RWPE1 (cell line): Measurements from ENCODE around the gene AK1.
"Not testable (repeated sequence)": the region's sequence is repeated elsewhere in the genome, so short reads cannot be mapped to it uniquely, and the experiment has no call there.

ENCODE experiments used
- CTCF ChIA-PET: fragments of 350-600 bp; sonication (Branson Sonifier 250); formaldehyde crosslinking; extraction: SDS; loops from one replicate; lab custom pipeline; 2021; lab: Yijun Ruan, JAX
- POLR2A ChIA-PET: fragments of 400-600 bp; formaldehyde crosslinking; extraction: SDS; loops from one replicate; lab custom pipeline; 2020; ENCODE audit warnings: antibody characterized with exemption; ENCODE audit not compliant: low non-redundant PET; lab: Yijun Ruan, JAX
- DNase-seq: peaks from one replicate; pipeline ENCODE4 v3.0.0; 2012; ENCODE audit warnings: low spot score
- H3K27ac ChIP-seq: fragments of 450-650 bp; 2 replicates; pipeline ENCODE4 v1.5.1; 2017
- TF ChIP-seq, protein P1 (sequence below): fragments of 450-650 bp; conservative IDR thresholded peaks from 2 replicates; pipeline ENCODE4 v1.5.1; 2017; ENCODE audit warnings: low read depth, mild to moderate bottlenecking

The AK1 gene

DNA sequence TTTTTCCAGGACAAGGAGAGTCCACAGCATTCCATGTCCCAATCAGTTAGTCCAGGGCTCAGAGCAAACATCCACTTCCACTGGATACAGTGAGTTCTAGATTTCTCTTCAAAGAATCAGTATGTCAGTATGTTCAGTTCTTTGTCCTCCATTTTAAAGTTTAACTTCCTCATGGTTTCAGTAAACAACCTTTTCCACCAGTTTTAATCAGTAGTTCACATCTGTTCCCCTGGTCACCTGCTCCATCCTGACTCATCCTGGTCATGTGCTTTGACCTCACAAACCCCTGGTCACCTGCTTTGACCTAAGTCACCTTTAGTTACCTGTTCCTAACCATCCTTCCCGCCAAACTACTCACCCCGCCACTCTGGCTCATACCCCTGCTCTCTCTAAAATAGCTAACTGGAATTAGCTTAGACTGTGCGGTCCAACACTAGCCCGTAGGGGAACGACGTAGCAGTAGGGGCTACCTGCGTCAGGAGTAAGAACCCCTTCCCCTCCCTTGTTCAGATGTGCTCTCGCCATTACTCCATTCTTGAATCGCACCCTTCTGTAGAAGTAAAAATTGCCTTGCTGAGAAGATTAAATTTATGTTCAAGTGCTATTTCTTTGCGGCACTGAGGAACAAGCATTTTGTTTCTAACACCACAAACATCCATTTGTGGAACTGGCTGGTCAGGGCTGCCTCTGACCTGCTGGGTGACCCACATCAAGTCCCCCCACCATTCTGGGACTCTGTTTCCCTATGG, 28.5 kb downstream of the AK1 start:
- POLR2A ChIA-PET, result no interaction called here
- DNase-seq, result no peak
- CTCF ChIA-PET, result no interaction called here
- TF ChIP-seq, protein P1, sequence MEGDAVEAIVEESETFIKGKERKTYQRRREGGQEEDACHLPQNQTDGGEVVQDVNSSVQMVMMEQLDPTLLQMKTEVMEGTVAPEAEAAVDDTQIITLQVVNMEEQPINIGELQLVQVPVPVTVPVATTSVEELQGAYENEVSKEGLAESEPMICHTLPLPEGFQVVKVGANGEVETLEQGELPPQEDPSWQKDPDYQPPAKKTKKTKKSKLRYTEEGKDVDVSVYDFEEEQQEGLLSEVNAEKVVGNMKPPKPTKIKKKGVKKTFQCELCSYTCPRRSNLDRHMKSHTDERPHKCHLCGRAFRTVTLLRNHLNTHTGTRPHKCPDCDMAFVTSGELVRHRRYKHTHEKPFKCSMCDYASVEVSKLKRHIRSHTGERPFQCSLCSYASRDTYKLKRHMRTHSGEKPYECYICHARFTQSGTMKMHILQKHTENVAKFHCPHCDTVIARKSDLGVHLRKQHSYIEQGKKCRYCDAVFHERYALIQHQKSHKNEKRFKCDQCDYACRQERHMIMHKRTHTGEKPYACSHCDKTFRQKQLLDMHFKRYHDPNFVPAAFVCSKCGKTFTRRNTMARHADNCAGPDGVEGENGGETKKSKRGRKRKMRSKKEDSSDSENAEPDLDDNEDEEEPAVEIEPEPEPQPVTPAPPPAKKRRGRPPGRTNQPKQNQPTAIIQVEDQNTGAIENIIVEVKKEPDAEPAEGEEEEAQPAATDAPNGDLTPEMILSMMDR, result no peak
- no peak overlapping the region for H3K27ac ChIP-seq

DNA sequence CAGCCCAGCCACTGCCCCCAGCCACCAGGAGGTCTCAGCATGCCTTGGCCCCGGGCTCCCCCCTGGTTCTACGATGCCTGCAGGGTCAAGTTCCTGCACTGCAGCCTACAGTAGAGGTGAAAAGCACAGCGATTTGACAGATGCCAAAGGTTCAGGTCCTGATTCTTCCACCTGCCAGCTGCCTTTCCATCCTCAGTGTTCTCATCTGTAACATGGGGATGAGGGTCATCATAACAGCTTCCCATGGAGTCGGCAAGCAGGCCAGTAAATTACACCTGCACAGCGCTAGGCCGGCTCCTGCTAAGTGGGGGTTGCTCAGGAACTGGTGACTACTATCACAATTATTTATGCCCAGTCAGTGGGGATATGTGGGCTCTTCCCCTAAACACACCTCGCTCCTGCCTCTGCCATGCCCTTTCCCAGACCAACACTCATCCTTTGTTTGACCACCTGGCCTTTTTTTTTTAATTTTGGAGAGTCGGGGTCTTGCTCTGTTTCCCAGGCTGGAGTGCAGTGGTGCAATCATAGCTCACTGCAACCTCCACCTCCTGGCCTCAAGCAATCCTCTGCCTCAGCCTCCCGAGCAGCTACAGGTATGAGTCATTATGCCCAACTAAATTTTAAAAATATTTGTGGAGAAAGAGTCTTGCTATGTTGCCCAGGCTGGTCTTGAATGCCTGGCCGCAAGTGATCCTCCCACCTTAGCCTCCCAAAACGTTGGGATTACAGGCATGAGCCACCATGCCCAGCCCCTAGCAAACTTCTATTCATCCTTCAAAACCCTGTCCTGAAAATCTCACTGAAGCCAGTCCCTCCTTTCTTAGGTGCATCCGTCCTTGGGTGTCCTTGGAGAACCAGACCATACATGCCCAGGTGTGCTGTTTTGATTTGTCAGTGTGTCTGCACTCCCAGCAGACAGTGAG, 29.4 kb downstream of the AK1 start:
- POLR2A ChIA-PET, result no interaction called here

DNA sequence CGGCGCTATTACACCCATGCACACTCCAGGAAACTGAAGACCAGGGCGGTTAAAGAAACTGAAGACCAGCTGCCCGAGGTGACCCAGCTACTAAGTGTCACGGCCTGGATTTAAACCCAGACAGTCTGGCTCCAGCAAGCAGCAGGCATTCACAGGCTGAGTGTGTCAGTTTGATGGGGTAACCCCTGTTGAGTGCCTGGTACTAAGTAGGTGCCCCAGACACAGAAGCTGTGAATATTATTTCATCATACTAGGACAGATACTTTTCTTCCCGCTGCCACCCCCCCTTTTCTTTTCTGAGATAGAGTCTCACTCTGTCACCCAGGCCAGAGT, 30.3 kb downstream of the AK1 start:
- DNase-seq, result no peak
- ChIA-PET POLR2A (no interaction called here), CTCF (interaction anchor here (0.6 to 0.9 kb wide), 2 partner anchors 11 to 75 kb away, joined by 4 read pairs; no protein-coding TSS in a partner anchor)
- TF ChIP-seq, protein P1, result no peak
- peak overlapping the region; percentile 27 for H3K27ac ChIP-seq

More for the DNA sequence above, 29.4 kb downstream of the AK1 start:
- TF ChIP-seq, protein P1, result no peak
- CTCF ChIA-PET, result no interaction called here
- no peak for DNase-seq
- peak overlapping the region; percentile 27; the same call in 1 of the 2 replicates for H3K27ac ChIP-seq

DNA sequence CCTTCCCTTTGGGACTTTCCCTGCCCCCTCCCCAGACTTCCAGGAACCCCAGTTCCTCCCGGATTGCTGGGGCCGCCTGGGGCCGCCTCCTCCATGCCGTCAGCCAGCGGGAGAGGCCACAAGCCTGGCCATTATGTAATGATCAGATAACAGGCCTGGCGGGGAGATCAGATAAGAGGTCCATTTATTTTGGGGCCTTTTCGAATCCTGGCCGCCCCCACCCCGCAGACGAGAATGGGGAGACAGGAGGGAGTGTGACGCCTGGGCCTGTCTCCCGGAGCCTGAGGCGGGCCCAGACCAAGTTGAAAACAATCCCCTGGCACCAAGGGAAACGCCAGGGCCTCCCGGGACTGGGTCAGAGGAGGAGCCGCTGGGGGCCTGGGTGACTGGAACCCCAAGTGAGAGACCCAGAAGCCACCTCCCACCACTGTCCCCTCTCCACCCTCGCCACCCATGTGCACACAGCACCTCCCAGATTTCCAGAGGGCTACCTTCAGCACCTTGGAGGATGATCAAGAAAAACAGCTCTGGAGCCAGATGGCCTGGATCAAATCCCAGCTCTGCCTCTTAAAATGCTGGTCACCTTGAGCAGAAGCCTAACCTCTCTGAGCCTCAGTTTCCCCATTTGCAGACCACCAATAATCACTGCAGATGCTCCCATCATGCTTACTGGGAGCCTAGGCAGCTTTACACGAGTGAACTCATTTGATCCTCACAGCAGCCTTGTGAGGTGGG, 30.9 kb downstream of the AK1 start:
- DNase-seq, result no peak
- TF ChIP-seq, protein P1, result no peak
- ChIA-PET POLR2A (no interaction called here), CTCF (interaction anchor here (0.6 to 2.1 kb wide), 3 partner anchors 11 to 76 kb away, joined by 4 to 12 read pairs (median 4); no protein-coding TSS in a partner anchor)
- peak overlapping the region; percentile 27 for H3K27ac ChIP-seq

DNA sequence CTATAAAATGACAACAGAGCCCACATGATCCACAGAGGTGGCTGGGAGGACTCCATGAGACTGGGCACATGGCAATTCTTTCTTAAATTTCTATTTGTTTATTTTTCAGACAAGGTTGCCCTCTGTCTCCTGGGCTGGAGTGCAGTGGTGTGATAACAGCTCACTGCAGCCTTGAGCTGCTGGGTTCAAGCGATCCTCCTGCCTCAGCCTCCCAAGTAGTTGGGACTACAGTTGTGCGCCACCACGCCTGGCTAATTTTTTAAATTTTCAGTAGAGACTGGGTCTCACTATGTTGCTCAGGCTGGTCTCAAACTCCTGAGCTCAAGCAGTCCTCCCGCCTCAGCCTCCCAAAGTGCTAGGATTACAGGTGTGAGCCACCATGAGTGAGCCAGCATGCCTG, 31.9 kb downstream of the AK1 start:
- DNase-seq, result not testable (repeated sequence)
- ChIA-PET CTCF (interaction anchor here (0.8 to 2.1 kb wide), 2 partner anchors 24 to 65 kb away, joined by 4 to 12 read pairs; no protein-coding TSS in a partner anchor), POLR2A (interaction anchor here (0.6 kb wide), 1 partner anchor 43 kb away, joined by 3 read pairs; no protein-coding TSS in a partner anchor)
- H3K27ac ChIP-seq, result peak overlapping the region; percentile 27

DNA sequence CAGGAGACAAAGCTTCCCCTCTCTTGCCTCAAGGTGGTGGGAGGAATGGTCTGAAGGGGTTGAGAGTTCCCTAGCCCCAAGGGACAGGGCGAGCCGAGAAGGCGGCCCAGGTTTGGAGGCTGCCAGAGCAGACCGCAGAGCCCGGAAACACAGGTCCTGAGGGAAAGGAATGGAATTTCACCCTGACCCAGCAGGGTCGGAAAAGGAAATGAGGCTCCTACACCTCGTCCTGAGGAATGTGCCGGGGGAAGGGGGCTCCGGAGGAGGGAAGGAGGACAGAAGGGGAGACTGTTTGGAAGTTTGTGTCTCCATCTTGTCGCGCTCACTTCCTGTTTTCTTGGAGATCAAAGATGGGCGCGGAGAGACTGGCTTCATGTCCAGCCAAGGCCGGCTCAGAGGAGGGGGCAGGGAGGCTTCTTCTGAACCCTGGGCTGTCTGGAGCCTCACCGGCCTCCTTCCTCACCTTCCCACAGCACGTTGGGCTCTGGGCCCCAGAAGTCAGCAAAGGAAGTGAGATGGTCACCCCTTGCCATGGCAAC, 32.6 kb downstream of the AK1 start:
- peak overlapping the region; percentile 27 for H3K27ac ChIP-seq
- TF ChIP-seq, protein P1, result no peak
- no peak for DNase-seq
- POLR2A ChIA-PET, result interaction anchor here (0.6 kb wide), 1 partner anchor 43 kb away, joined by 3 read pairs; no protein-coding TSS in a partner anchor
- CTCF ChIA-PET, result interaction anchor here (2.1 kb wide), 1 partner anchor 25 kb away, joined by 12 read pairs; no protein-coding TSS in a partner anchor
